Measurements from ENCODE around the gene FXYD4.

FXYD4 gene

DNA sequence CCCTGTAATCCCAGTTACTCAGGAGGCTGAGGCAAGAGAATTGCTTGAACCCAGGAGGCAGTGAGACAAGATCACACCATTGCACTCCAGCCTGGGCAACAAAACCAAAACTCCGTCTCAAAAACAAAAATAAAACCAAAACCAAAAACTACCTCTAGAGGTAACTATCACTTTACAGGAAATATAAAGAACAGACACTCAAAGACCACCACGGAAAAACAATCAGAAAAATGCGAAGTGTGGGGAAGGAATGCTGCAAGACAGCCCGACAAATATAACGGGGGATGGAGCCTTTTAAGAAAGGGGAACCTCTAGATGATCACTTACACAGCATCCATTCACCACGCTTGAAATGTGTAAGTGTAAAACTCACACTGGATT, 33.3 kb downstream of the FXYD4 start:
- H3K4me1 ChIP-seq (ENCODE audit: control insufficient read depth, insufficient read depth, low read length, unreplicated experiment) = peaks cover 54% of the 10 kb centered on the region
- H3K27ac ChIP-seq (ENCODE audit: low read depth, low read length) = no peak overlapping the region

GRCh38 chr10:43407148-43407575, 35.7 kb downstream of the FXYD4 start:
- peak overlapping the region; percentile 77 for H3K4me3 ChIP-seq (ENCODE audit: low read depth, low read length)
- H2AFZ ChIP-seq (ENCODE audit: low read length, unreplicated experiment) = no peak overlapping the region
- peaks cover 5% of the 10 kb centered on the region for H3K36me3 ChIP-seq (ENCODE audit: insufficient read depth, low read length)
- H3K79me2 ChIP-seq (ENCODE audit: control insufficient read depth, insufficient read depth, low read length, unreplicated experiment) = peaks cover 67% of the 10 kb centered on the region
- peaks cover 32% of the 10 kb centered on the region for H3K4me1 ChIP-seq (ENCODE audit: control insufficient read depth, insufficient read depth, low read length, unreplicated experiment)
- peak overlapping the region; percentile 93 for H3K27ac ChIP-seq (ENCODE audit: low read depth, low read length)
- H3K27me3 ChIP-seq (ENCODE audit: insufficient read depth, low read length) = no peaks in the 10 kb centered on the region

More for the DNA sequence above, 33.3 kb downstream of the FXYD4 start:
- Histone ChIP-seq H3K36me3 (ENCODE audit: insufficient read depth, low read length) (peaks cover 5% of the 10 kb centered on the region), H3K27me3 (ENCODE audit: insufficient read depth, low read length) (no peaks in the 10 kb centered on the region), H2AFZ (ENCODE audit: low read length, unreplicated experiment) (no peak overlapping the region), H3K79me2 (ENCODE audit: control insufficient read depth, insufficient read depth, low read length, unreplicated experiment) (peaks cover 89% of the 10 kb centered on the region), H3K4me3 (ENCODE audit: low read depth, low read length) (peak overlapping the region; percentile 77)

DNA sequence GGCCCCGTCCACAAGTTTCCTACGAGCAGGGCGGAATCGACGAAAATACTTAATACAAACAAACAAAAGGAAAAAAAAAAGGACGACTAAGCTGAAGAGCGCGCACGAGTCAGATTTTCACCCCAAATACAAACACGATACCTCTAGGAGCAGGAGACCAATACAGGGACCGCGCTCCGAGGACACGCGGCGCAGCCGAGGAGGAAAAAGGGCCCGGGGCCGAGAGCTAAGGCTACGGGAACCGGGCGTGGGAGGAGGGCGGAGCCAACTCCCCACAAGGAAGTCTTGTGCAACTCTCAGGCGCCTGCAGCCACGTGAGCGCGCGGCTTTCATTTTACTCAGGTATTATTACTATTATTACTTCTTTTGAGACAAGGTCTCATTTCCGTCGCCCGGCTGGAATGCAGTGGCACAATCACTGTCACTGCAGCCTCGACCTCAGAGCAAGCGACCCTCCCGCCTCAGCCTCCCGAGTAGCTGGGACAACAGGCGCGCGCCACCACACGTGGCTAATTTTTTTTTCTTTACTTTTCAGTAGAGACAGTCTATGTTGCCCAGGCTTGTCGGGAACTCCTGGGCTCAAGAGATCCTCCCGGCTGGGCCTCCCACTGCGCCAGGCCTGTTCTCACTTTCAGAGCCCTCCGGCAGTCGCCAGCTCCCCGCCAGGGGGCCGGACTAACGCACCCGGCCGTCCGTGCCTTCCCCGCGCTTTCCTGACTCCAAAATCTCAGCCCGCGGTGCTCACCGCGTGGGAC, 36.3 kb downstream of the FXYD4 start:
- peak overlapping the region; percentile 93 for H3K27ac ChIP-seq (ENCODE audit: low read depth, low read length)
- peak overlapping the region; percentile 77 for H3K4me3 ChIP-seq (ENCODE audit: low read depth, low read length)
- peaks cover 5% of the 10 kb centered on the region for H3K36me3 ChIP-seq (ENCODE audit: insufficient read depth, low read length)
- peaks cover 61% of the 10 kb centered on the region for H3K79me2 ChIP-seq (ENCODE audit: control insufficient read depth, insufficient read depth, low read length, unreplicated experiment)
- H2AFZ ChIP-seq (ENCODE audit: low read length, unreplicated experiment) = no peak overlapping the region
- H3K4me1 ChIP-seq (ENCODE audit: control insufficient read depth, insufficient read depth, low read length, unreplicated experiment) = peaks cover 26% of the 10 kb centered on the region
- H3K27me3 ChIP-seq (ENCODE audit: insufficient read depth, low read length) = no peaks in the 10 kb centered on the region

DNA sequence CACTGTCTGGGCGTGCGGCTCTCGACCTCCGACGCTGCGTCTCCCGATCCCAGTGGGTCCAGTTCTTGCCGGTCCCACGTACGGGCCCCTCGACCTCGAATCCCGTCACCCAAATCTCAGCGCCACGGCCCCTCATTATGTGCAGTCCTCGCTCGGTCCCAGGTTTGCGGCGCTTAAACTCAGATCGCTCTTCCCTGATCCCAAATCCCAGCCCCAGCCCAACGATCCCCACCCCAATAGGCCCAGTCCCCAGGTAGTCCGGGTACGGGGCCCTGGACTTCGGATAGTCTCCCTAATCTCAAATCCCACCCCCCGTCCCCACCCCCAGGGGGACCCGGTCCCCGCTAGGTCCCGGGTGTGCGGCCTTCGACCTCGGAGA, 36.9 kb downstream of the FXYD4 start:
- H3K36me3 ChIP-seq (ENCODE audit: insufficient read depth, low read length) = peaks cover 4% of the 10 kb centered on the region
- peak overlapping the region; percentile 77 for H3K4me3 ChIP-seq (ENCODE audit: low read depth, low read length)
- no peaks in the 10 kb centered on the region for H3K27me3 ChIP-seq (ENCODE audit: insufficient read depth, low read length)
- H3K79me2 ChIP-seq (ENCODE audit: control insufficient read depth, insufficient read depth, low read length, unreplicated experiment) = peaks cover 55% of the 10 kb centered on the region
- peaks cover 20% of the 10 kb centered on the region for H3K4me1 ChIP-seq (ENCODE audit: control insufficient read depth, insufficient read depth, low read length, unreplicated experiment)
- H2AFZ ChIP-seq (ENCODE audit: low read length, unreplicated experiment) = no peak overlapping the region
- peak overlapping the region; percentile 93 for H3K27ac ChIP-seq (ENCODE audit: low read depth, low read length)

- H3K79me2 ChIP-seq (ENCODE audit: control insufficient read depth, insufficient read depth, low read length, unreplicated experiment) = peaks cover 50% of the 10 kb centered on the region
- H3K27me3 ChIP-seq (ENCODE audit: insufficient read depth, low read length) = no peaks in the 10 kb centered on the region
- peak within 1 kb of the TSS; percentile 77 for H3K4me3 ChIP-seq (ENCODE audit: low read depth, low read length)
- H3K4me1 ChIP-seq (ENCODE audit: control insufficient read depth, insufficient read depth, low read length, unreplicated experiment) = peaks cover 15% of the 10 kb centered on the region
- H3K36me3 ChIP-seq (ENCODE audit: insufficient read depth, low read length) = no peaks in the 10 kb centered on the region
- peak within 1 kb of the TSS; percentile 93 for H3K27ac ChIP-seq (ENCODE audit: low read depth, low read length)
- peak within 1 kb of the TSS; percentile 64 for H2AFZ ChIP-seq (ENCODE audit: low read length, unreplicated experiment)
Observed at GRCh38 chr10:43408710-43409384, 37.4 kb downstream of the FXYD4 start, which contains the start of gene HNRNPF. HNRNPF (minus strand) TSS chr10:43409186; CDS start chr10:43387884, 21,302 bp downstream.

GRCh38 chr10:43409385-43410109, 38.1 kb downstream of the FXYD4 start:
- Histone ChIP-seq H3K4me1 (ENCODE audit: control insufficient read depth, insufficient read depth, low read length, unreplicated experiment) (peaks cover 9% of the 10 kb centered on the region), H3K4me3 (ENCODE audit: low read depth, low read length) (peak overlapping the region; percentile 77), H3K36me3 (ENCODE audit: insufficient read depth, low read length) (no peaks in the 10 kb centered on the region), H3K27me3 (ENCODE audit: insufficient read depth, low read length) (no peaks in the 10 kb centered on the region), H3K27ac (ENCODE audit: low read depth, low read length) (peak overlapping the region; percentile 93), H2AFZ (ENCODE audit: low read length, unreplicated experiment) (peak overlapping the region; percentile 64), H3K79me2 (ENCODE audit: control insufficient read depth, insufficient read depth, low read length, unreplicated experiment) (peaks cover 43% of the 10 kb centered on the region)

GRCh38 chr10:43410345-43410744, 38.9 kb downstream of the FXYD4 start:
- Histone ChIP-seq H3K79me2 (ENCODE audit: control insufficient read depth, insufficient read depth, low read length, unreplicated experiment) (peaks cover 35% of the 10 kb centered on the region), H3K27ac (ENCODE audit: low read depth, low read length) (peak overlapping the region; percentile 93), H3K4me1 (ENCODE audit: control insufficient read depth, insufficient read depth, low read length, unreplicated experiment) (peaks cover 4% of the 10 kb centered on the region), H2AFZ (ENCODE audit: low read length, unreplicated experiment) (no peak overlapping the region), H3K27me3 (ENCODE audit: insufficient read depth, low read length) (no peaks in the 10 kb centered on the region), H3K4me3 (ENCODE audit: low read depth, low read length) (peak overlapping the region; percentile 77), H3K36me3 (ENCODE audit: insufficient read depth, low read length) (no peaks in the 10 kb centered on the region)

GRCh38 chr10:43411536-43411935, 40.1 kb downstream of the FXYD4 start:
- Histone ChIP-seq H3K27me3 (ENCODE audit: insufficient read depth, low read length) (no peaks in the 10 kb centered on the region), H2AFZ (ENCODE audit: low read length, unreplicated experiment) (no peak overlapping the region), H3K27ac (ENCODE audit: low read depth, low read length) (no peak overlapping the region), H3K79me2 (ENCODE audit: control insufficient read depth, insufficient read depth, low read length, unreplicated experiment) (peaks cover 23% of the 10 kb centered on the region), H3K4me3 (ENCODE audit: low read depth, low read length) (no peak overlapping the region), H3K36me3 (ENCODE audit: insufficient read depth, low read length) (no peaks in the 10 kb centered on the region), H3K4me1 (ENCODE audit: control insufficient read depth, insufficient read depth, low read length, unreplicated experiment) (no peaks in the 10 kb centered on the region)

- Histone ChIP-seq H3K27ac (ENCODE audit: low read depth, low read length) (no peak overlapping the region), H3K4me1 (ENCODE audit: control insufficient read depth, insufficient read depth, low read length, unreplicated experiment) (peaks cover 4% of the 10 kb centered on the region), H2AFZ (ENCODE audit: low read length, unreplicated experiment) (no peak overlapping the region), H3K4me3 (ENCODE audit: low read depth, low read length) (no peak overlapping the region), H3K79me2 (ENCODE audit: control insufficient read depth, insufficient read depth, low read length, unreplicated experiment) (no peaks in the 10 kb centered on the region), H3K36me3 (ENCODE audit: insufficient read depth, low read length) (no peaks in the 10 kb centered on the region), H3K27me3 (ENCODE audit: insufficient read depth, low read length) (no peaks in the 10 kb centered on the region)
Observed at GRCh38 chr10:43415544-43415943, 44.1 kb downstream of the FXYD4 start.

DNA sequence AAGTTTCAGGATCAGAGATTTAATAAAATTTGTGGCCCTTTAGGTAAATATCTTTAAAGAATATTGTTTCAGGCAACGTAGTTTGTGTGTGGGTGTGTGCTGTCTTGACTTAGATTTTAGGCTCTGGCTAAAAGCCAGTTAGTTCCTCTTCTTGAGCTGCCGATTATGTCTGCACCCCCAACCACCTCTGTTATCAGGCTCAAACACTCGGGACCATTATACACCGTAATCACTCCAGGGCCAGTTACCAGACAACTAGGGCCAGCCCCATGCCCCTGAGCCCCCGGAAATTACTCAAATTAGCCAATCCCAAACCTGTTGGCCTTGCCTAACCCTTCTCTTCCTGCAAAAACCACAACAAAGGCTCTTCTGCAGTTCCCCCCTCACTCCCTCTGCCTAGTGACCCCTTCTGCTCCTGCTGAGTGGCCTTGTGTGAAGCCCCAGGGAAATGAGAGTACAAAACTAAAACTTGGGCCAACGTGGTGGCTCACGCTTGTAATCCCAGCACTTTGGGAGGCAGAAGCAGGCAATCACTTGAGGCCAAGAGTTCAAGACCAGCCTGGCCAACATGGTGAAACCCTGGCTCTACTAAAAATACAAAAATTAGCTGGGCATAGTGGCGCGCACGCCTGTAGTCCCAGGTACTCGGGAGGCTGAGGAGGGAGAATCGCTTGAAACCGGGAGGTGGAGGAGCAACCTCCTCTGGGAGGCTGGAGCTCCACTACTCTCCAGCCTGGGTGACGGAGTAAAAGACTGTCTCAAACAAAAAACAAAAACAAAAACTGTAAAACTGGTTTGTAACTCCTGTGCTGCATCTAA, 46.7 kb downstream of the FXYD4 start:
- Histone ChIP-seq H3K36me3 (ENCODE audit: insufficient read depth, low read length) (no peaks in the 10 kb centered on the region), H3K27me3 (ENCODE audit: insufficient read depth, low read length) (no peaks in the 10 kb centered on the region), H3K79me2 (ENCODE audit: control insufficient read depth, insufficient read depth, low read length, unreplicated experiment) (no peaks in the 10 kb centered on the region), H3K27ac (ENCODE audit: low read depth, low read length) (no peak overlapping the region), H2AFZ (ENCODE audit: low read length, unreplicated experiment) (no peak overlapping the region), H3K4me3 (ENCODE audit: low read depth, low read length) (no peak overlapping the region), H3K4me1 (ENCODE audit: control insufficient read depth, insufficient read depth, low read length, unreplicated experiment) (peaks cover 13% of the 10 kb centered on the region)

All from ACC112 (cell line).